Activated CD4-positive, CD25-positive, alpha-beta regulatory T cell treated with anti-CD3 and anti-CD28 coated beads, Interleukin-2, amount 50 U/mL, for 16 hours (primary cell): Measurements from ENCODE around the gene NAA38.

Experiments used
- DNase-seq: peaks from one replicate; pipeline ENCODE4 v3.0.0-alpha.2; 2020; ENCODE audit warnings: low read depth, low spot score

NAA38 gene

GRCh38 chr17:7852919-7853690 is 4.3 kb downstream of the NAA38 start:
- DNase-seq: no peak

- no peak for DNase-seq
Observed at GRCh38 chr17:7852262-7852670, 5.1 kb downstream of the NAA38 start.

GRCh38 chr17:7851438-7852261 is 5.7 kb downstream of the NAA38 start:
- peak; percentile 86 for DNase-seq

GRCh38 chr17:7850701-7851437 is 6.5 kb downstream of the NAA38 start:
- DNase-seq: no peak

GRCh38 chr17:7849751-7850504 is 7.4 kb downstream of the NAA38 start:
- DNase-seq: no peak

- no peak for DNase-seq
Observed at GRCh38 chr17:7849130-7849750, 8.1 kb downstream of the NAA38 start.

- no peak for DNase-seq
Observed at GRCh38 chr17:7848739-7849129, 8.6 kb downstream of the NAA38 start.

- no peak for DNase-seq
Observed at GRCh38 chr17:7848131-7848579, 9.2 kb downstream of the NAA38 start.

- no peak for DNase-seq
Observed at GRCh38 chr17:7846765-7847661, 10.3 kb downstream of the NAA38 start.

- DNase-seq: no peak
Observed at GRCh38 chr17:7846063-7846735, 11.2 kb downstream of the NAA38 start.

- no peak for DNase-seq
Observed at GRCh38 chr17:7845359-7846062, 11.8 kb downstream of the NAA38 start.

- peak; percentile 81 for DNase-seq
Observed at GRCh38 chr17:7844292-7845154, 12.8 kb downstream of the NAA38 start.

GRCh38 chr17:7843536-7844291 is 13.6 kb downstream of the NAA38 start:
- DNase-seq: peak; percentile 88

- DNase-seq: no peak
Observed at GRCh38 chr17:7843257-7843535, 14.2 kb downstream of the NAA38 start.

- peak; percentile 91 for DNase-seq
Observed at GRCh38 chr17:7842380-7843256, 14.7 kb downstream of the NAA38 start.

GRCh38 chr17:7841915-7842379 is 15.4 kb downstream of the NAA38 start:
- peak; percentile 70 for DNase-seq
